ENCODE measurements around the gene NFAM1. TPM values are rescaled to one million over a fixed set of nuclear protein-coding genes. Genes with fewer than 3 reads are reported as not detected.

NFAM1 gene
- polyA plus RNA-seq, 4 donors = 0.81 to 1.1 (median 1.0) TPM

DNA sequence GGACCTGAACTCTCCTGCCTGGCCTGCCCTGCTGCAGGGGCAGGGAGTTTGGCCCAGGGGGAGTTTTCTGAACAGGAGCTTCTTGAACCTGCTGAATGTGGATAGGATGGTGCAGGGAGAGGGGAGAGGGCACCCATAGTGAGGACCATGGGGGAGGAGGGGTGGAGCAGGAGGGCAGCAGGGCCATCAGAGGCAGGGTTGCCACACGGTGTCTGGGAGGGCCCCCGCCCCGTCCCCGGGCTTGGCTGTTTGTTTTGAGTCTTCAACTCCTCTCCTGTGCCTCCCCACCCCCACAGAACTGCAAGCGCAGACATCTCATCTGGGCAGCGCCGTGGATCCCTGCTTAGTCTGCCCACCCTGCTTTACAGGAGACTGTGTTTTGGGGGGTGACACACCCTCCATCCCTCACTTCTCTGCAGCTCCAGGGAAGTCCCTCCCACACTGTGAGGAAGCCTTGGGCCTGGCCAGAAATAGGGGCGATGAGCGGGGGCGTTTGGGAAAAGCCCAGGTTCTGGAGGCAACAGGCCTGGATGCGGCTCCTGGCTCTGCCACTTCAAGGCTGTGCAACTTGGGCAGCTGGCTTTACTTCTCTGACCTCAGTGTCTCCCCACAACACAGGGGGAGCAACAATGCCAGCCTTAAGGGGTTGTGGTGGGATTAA is 14.4 kb downstream of the NFAM1 start:
- no peak for DNase-seq (ENCODE audit: low read depth in 4 of 4, low spot score in 3 of 4)

DNA sequence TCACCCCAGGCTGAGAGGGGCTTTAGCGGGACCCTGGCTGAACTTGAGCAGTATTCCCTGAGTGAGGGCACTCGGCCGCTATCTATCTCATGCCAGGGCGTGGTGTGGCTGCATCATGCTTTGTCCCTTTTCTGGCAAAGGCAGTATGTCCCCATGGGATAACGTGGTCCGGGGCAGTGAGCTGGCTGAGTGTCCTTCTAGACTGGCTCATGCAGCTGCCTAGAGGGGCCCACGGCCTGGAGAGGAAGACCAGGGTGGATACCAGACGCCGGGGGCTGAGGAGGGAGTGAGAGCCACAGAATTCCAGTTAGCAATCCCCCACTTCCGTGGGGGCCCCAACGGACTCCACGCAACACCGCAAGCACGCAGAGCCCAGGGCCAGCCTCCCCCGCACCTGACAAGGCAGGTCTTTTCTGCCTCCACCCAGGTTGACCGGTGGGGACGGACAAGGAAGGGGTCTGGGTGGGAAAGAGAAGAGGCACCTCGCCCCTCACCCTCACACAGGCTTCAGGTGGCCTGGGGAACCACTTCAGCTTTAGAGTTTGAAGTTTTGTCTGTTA is 15.5 kb downstream of the NFAM1 start:
- no peak for DNase-seq (ENCODE audit: low read depth in 4 of 4, low spot score in 3 of 4)

DNA sequence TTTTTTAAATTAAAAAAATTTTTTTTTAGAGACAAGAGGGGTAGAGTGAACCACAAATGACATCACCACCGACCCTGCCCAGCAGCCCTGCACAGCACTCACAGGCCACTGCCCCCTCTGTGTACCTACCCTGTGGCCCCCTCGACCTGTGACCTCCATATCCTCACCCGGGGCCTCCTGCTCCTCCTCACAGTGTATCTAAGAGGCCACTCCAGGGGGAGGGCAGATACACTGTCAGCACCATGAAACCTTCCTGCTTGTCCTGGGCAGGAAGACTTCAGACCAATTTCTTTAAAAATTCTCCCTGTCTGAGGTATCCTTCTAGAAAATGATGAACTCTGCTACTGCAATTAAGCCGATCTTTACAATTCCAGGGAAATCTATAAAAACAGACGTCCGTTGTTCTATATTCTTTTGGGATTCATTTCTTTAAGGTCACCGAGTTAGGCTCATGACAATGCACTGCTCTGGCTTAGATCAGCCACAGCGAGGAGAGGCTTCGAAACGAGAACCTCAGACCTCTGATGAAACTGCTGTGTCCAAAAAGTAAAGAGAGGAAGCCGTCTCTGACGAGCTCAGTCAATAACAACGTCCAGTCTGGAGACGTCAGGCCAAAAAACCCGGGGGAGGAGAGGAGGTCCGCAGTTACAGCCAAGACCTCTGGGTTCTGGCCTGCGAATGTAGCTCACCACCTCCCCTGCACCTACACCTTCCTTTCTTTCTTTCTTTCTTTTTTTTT is 17.5 kb downstream of the NFAM1 start:
- DNase-seq (ENCODE audit: low read depth in 4 of 4, low spot score in 3 of 4) = no peak

DNA sequence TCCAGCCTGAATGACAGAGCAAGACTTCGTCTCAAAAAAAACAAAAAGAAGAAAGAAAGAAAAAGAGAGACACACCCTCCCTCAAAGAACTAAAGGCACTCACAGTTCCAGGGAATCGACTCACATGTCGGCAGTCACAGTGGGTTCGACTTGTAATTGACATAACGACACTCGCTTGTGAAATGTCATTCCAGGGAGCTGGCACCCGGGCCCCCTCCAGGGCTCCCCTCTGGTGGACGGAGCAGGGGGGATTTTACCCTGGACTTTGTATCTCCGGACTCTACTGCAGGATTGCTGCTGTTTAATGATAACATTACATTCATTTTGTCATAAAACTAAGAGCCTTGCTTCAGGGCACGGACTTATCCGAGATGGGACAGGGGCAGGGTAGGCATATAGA is 18.2 kb downstream of the NFAM1 start:
- no peak for DNase-seq (ENCODE audit: low read depth in 4 of 4, low spot score in 3 of 4)

DNA sequence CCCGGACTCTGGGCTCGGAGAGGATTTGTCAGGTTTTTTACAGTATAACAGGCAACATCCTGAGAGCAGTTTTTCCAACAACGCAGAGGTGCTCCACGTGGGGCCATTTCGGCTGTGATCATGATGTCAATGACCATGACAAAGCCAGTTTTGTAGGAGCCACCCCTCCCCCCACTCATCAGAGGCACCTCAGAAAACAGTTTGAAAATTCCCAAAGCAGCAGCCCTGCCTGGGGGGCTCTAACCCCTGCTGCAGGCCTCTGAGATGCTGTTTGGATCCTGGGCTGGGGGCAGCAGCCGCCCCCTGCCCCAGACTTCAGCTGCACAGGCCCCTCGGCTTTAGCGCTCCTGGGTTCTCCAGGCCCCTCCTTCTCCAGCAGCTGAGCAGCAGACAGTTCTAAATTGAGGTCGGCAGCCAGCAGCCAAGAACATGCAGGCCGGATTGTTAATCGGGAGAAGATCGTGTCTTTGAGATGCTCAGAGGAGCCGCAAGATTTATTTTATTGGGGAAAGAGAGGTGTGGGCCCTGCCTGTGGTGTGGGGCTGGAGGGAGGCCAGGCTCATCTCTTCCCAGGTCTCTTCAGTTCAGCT is 19.4 kb downstream of the NFAM1 start:
- DNase-seq (ENCODE audit: low read depth in 4 of 4, low spot score in 3 of 4) = no peak

DNA sequence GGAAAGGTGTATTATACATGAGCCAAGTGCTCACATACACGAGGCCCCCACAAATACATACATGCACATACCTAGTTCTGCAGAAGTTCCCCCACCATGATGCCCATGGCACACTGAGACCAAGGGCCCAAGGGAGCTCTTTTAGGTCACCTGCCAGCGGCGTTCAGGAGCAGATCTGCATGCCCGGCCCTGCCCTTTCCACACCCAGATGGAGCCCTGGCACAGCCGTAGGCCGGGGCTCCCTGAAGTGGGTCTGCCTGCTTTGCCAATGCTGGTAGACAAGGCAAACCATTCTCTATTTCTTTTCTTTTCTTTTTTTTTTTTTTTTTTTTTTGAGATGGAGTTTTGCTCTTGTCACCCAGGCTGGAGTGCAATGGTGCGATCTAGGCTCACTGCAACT is 21.5 kb downstream of the NFAM1 start:
- no peak for DNase-seq (ENCODE audit: low read depth in 4 of 4, low spot score in 3 of 4)

DNA sequence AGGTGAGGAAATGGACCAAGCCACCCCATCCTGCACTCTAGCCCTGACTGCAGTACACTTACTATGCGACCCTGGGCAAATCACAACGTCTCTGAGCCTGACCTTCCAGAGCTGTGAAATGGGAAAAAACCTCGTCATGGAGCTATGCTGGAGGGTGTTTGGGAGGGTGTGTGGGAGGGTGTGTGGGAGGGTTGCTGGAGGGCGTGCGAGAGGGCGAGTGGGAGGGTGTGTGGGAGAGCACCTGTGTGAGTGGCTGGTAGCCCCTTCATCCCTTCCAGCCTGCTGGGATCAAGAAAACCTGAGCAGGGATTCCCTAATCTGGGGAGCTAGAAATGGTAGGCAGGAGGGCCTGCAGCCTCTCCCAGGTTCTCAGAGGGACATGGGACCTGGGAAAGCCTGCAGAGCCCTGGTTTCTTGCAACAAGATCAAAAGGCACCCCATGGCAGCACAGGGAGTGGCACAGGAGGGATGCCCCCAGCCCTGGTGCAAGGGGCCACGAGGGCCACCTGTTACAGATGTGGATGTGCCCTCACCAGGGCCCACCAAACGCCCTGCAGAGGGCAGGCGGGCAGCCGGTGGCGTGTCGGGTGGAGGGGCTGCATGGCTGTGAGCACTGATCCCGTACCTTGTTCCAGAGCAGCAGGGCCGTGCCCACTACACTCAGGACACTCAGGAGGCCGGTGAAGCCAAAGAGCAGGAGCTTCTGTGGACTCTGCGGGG is 23.2 kb downstream of the NFAM1 start:
- no peak for DNase-seq (ENCODE audit: low read depth in 4 of 4, low spot score in 3 of 4)

DNA sequence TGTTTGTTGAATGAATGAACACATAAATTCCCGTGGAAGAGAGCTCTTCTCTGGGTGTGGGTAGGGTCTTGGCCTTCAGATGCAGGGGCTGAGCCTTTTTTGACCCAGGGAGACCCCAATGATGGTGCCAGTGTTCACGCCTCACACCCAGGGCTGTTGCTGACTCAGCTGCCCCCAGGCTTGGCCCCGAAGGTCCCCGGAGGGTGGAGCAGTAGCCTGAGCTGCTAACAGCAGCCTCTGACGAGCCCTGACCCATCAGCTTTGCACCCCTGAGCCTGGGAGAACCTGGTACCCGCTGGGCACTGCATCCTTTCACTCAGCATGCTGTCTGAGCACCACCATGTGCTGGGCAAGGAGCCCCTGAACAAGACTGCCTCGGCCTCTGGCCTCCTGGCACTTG is 23.9 kb downstream of the NFAM1 start:
- DNase-seq (ENCODE audit: low read depth in 4 of 4, low spot score in 3 of 4) = no peak

DNA sequence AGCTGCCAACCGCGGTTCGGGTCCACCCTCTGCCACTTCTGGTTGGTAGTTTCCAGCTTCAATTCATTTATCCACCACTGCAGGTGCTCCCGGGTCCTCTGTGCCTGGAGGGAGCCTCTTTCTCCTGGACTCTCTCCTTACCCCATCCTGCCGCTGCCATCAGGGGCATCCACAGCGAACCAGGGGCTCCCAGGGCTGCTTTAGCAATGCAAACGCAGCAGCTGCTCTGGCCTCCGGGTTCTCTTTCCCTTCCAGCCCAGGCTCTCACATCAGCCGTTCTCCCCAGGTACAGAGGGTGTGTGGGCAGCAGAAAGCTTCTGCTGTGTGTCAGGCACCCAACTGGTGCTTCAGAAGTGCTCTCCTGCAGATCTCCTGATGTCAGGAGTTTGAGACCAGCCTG is 27.9 kb downstream of the NFAM1 start:
- no peak for DNase-seq (ENCODE audit: low read depth in 4 of 4, low spot score in 3 of 4)

DNA sequence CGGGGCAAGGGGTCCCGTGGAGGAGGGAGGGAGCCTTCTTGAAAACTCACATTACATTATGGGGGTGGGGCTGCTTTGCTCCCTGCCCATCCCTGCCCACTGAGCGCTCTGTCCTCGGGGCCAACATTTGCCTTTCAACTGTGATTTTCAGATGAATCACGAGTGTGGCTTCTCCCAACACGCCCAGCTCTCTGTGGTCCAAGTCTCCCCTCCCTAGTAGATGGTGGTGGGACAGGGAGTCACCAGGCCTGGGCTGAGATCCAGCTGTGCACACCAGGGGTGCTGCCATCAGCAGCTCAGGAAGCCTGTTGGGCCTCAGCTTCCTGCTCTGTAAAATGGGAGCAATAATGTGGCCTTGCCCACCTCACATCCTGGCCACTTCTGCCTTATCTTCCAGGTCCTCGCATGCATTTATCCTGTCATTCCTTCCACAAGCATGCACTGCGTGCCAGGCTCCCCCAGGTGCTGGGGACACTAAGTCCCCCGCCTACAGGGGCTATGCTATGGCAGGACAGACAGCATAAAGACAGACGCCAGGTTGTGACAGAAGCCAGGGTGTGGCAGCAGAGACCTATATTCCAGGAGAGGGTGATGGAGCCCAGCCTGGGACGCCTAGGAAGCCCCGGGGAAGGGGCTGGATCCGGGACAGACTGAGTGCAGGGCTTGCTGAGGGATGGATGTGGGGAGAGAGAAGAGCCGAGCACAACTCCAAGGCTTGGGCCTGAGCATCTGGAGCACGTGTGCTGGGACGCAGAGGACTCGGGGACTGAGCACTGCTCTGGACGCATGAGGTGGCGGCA is 30.5 kb downstream of the NFAM1 start:
- no peak for DNase-seq (ENCODE audit: low read depth in 4 of 4, low spot score in 3 of 4)

DNA sequence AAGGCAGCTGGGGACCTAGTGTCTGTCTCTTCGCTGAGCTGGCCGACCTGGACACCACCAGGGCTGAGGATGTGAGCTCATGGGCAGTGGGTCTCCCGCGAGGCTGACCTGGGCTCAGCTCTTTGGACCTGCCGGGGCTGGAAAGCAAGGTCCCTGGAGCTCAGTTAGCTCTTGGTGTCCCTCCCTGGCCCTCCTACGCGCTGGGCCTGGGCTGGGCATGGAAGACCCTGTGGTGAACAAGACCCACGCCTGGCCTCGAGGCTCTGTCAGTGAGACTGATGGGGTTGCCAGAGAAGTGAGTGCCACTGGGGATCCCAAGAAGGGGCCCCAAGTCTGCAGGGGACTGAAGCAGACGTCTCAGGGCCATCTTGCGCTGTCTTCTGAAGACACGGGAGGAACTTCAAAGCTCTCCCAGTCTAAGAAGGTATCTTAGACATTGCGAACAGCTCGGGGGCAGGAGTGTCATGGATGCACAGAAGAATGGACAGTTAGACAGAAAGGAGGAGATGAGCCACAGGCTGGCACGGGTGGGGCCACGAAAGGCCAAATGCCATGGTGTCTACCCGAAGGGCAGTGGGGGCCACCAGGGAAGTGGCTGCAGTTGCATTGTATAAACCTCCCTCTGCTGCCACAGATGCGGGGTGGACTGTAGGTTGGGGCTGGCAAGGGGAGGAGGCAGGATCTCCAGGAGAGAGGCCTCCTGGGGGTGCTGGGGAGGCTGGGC is 31.2 kb downstream of the NFAM1 start:
- no peak for DNase-seq (ENCODE audit: low read depth in 4 of 4, low spot score in 3 of 4)

DNA sequence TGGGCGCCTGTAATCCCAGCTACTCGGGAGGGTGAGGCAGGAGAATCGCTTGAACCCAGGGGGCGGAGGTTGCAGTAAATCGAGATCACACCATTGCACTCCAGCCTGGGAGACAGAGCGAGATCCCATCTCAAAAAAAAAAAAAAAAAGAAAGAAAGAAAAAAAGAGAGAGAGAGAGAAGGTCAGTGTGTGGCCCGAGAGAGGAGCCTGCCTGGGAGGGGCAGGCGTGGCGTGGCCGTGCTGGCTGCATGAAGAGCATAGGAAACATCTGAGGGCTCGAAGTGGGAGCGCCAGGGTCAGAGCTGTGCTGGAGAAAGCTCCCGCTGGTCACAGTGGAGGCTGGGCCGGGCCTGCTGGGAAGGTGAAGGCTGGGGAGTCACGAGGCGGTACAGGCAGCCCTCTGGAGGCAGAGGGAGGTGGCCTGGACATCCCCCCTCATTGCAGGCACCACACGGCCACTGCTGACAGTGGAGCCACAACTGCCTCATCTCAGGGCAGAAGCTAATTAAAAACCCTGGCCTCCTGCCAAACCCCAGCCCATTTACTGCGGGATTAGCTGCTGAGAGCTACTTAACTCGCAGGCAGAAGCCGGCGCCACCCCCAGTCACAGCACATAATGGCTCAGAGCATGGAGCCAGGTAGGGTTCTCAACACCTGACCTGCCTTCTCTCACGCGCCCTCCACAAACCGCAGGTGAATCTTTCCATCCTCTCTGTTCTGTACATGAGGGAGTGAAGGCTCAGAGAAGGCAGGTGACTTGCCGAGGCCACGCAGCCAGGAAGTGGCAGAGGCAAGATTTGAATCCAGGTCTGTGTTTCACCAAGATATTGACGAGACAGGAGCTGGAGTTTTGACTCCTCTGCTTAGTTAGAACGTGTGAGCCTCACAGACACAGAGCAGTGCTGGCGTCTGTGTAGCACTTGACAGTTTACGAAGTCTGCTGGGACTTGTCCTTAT is 32.6 kb downstream of the NFAM1 start:
- peak in 2 of 4 donors; percentile 55 to 74 for DNase-seq (ENCODE audit: low read depth in 4 of 4, low spot score in 3 of 4)

DNA sequence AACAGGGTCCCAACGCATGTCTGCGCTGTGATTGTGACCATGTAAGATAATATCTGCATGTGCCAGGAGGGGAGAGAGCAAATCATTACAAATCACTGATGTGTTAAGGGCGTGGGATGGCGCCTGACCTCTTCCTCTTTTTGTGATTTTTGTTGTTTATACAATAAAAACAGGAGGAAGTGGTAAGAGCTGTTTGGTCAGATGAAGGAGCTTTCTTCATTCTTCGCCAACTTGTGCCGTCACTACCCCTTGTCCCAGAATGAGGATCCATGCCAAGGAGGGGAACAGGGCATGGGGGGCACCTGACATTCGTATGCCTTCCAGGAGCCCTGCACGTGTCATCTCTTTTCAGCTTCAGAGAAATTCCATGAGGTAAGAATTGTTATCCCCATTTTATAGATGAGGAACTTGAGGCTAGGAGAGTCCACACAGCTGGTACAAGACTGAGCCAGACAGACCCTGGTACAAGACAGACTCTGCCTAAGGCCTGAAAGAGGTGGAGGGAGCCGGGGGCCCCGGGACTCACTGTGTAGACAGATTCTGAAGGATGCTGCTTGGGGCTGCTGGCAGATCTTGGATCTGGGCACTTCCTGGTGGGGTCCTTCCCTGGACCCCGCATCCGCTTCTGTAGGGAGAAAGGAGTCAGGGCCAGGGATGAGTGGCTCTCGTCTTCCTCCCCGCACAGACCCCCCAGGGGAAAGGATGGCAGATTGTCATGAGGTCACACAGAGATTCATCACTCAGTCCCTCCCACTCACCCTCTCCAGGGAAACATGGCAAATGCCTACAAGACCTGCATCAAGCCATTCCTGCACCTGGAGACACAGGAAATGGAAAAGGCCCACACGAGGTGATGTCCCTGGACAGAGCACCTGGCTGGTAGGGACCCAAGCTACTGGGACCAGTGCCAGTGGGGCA is 34.6 kb downstream of the NFAM1 start:
- DNase-seq (ENCODE audit: low read depth in 4 of 4, low spot score in 3 of 4) = no peak

DNA sequence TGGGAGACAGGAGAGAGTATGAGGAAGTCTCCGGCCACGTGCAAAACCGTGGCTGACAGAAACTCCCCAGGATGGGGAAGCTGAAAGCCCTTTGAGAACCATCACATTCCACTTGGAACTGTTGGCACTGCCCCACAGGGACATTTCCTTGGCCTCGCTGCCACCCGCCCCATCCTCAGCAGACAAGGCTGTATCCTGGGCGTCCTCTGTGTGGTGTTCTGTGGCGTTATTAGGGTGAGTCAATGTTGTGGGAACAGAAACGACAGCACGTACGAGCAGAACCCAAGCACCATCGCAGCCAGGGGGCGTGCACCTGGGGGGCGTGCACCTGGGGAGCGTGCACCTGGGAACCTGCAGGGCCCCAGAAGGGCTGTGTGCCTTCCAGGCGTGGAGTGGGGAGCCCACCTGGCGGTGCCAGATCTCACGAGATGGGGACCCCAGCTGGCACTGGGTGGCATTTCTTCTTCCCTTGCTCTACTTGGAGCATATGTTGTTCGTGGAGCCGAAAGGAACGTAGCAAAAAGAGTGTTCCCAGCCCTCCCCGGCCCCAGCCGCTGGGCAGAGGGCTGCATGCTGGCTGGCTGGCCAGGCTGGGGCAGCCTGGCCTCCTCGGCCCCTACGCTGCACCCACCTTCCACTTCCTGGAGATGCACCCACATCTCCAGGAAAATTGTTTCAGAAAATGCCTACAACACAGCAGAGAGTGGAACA is 35.4 kb downstream of the NFAM1 start:
- no peak for DNase-seq (ENCODE audit: low read depth in 4 of 4, low spot score in 3 of 4)

DNA sequence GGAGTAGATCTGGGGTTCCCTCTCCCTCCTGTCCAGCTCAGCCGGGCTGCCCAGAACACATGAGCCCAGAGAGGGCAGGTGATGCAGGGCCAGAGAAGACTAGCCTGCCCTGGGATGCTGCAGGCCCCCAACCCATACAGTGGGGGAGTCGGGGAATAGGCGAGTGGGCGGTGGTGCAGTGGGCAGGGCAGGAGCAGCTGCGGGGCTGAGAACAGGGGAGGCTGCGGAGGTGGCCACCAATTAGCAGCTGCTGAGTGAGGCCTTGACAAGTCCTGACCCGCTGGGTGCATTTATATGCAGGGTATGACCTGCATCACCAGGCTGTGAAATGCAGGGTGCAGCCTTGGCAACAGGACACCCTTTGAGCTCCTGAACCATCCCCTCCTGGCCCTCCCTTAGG is 43.1 kb downstream of the NFAM1 start:
- DNase-seq (ENCODE audit: low read depth in 4 of 4, low spot score in 3 of 4) = no peak

DNA sequence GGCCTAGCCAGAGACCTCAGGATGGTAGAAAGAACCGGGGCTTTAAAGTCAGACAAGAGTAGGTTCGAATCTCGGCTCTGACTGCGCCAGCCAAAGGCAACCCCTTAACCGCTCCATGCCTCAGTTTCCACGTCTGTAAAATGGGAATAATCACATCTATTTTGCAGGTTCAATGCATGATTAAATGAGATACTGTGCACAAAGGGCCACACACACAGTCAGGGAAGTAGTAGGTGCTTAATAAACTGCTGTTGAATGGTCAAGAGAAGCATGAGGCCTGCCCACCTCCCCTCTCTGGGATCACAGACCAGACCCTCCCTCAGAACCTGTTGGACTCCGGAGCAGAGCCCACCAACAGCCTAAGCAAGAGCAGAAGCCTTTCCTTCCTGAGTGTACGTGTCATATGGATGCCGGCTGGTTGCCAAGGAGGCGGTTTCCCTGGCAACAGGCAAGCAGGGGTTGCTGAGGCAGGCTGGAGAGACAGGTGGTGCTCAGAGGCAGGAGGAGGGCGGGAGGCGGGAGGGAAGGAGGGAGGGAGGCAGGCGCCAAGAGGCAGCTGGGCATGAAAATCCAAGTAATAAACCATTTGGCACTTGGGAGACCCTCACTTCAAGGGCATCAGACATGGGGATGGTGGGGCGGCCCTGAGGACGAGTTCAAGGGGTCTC is 43.9 kb downstream of the NFAM1 start:
- no peak for DNase-seq (ENCODE audit: low read depth in 4 of 4, low spot score in 3 of 4)
